Central memory CD4-positive, alpha-beta T cell (primary cell): ENCODE results near the gene SIK3.
A peak's percentile ranks its signal among the peaks of the same experiment; 100 is the strongest.

ENCODE experiments used
- DNase-seq: peaks from one replicate; pipeline ENCODE4 v3.0.0; 2022

SIK3 gene

DNA sequence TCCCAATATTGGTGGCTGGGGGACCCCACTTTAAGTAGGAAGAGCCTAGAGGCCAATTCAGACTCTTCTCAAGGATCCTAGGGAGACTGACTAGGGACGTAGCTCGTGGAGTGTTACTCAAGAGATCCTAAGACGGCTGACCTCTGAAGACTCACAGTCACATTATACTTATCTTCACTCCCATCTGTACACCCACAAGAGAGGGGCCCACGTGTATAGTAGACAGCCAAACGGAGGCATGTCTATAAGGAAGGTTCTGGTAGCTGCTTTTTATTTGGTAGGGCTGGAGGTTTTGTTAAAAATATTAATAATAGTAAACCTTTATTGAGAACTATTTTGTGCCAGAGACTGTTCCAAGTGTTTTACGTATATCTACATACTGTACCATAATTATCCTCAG, 237.9 kb downstream of the SIK3 start:
- no peak for DNase-seq

DNA sequence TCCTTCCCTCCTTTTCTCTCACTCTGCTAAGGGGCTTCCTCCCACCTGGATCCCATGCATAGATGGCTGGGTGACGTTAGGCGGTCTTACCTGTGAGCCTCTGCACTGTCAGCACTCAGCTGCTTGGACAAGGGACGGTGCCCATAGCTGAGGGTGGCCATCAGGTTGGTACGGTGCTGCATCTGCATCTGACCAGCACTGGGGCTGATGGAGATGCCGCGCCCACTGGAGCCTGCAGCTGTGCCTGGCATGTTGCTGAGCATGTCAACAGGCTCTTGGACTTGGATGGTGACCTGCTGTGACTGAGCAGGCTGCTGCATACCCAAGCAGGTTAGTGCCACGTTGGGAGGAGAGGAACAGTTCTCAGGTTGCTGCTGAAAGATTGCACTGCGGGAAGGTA, 239.1 kb downstream of the SIK3 start:
- no peak for DNase-seq

DNA sequence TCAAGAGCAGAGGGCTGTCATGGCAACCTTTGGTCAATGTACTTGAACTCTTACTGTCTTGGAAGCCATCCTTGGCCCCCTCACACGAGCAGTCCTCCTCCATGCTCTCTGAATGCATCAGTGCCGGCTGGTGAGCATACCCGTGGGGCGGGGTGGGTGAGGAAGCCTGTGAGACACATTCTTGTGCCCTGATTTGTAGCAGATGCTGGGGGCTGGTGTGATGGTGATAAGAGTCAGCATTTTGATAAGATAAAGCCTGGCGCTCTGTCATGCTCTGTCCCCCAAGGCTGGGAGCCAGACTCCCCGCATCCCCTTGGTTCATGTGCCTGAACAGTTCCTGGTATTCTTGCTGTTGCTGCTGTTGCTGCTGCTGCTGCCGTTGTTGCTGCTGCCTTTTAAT, 240.3 kb downstream of the SIK3 start:
- DNase-seq, result no peak

DNA sequence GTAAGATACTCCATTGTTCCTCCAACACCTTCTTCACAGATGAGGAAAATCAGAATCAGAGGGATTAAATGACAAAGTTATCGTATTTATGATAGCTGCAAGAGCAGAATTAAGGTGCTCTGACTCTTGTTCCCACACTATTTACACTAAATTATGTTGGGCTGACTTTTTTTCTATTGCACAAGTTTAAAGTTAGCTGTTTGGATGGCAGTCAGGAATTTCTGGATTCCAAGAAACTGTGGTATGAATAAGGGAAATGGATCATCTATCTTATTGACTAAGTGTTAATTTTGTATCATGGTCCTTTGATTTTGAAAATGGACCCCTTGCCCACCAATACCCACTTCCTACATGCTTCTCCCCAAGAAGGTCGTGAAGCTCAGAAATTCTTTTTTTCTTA, 240.9 kb downstream of the SIK3 start:
- DNase-seq, result no peak

DNA sequence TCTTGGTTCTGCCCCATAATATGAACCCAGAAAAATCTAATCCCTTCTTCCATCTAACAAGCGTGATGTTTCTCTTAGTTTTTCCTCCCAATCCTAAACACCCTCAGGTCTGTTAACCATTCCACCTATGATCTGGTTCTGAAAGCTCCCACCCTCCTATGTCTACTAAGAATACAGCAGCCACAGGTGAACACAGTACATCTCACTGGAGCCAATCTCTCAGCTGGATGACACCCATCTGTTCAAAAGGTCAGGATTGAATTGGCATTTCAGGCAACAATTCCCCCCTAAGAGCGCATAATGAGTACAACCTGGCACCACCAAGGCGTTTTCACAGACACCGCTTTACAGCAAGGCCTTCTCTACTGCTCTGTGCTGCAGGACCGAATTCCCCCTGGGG, 241.8 kb downstream of the SIK3 start:
- DNase-seq, result no peak

DNA sequence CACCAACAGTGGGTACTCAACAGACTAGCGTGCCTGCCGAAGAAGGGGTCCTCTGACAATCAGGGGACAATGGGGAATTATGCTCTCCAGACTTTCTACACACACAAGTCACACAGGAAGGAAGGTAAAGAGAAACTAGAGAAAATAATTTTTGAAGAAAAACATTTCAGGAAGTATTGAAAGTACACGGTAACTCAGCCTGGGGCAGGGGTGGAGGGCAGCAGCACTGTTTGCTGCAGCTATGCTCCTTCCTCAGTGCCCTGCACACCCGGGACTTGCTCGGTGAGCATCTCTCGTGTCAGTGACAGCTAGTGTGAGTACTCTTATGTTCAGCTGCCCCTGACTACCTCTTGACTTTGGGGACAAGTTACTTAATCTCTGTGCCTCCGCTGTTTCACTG, 242.8 kb downstream of the SIK3 start:
- DNase-seq, result no peak

DNA sequence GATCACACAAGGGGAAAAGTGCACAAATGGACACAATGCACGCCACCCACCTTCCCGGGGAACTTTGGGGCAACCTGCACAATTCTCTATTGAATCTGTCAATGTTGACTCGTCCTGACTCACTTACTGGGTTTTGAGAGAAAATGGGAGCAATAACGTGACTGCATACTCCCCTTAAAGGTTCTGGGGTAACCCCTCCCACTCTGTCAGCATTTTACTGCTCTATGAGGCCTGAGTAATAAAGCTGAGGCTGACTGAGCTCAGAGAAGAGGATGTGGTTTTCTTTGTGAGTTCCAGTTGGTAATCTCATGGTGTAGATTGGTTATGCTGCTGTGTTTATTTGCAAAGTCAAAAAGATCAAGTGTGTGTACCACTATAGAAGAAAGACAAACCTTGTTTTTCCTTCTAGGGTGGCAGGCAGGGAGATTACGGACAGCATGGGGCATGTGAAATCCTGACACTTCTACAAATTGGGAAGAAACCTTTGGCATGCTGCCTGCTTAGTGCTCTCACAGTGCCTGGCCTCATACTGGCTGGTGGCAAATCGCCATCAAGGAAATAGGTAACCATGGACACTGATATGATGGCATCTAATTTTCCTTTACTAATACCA, 244.7 kb downstream of the SIK3 start:
- DNase-seq, result peak; percentile 86

DNA sequence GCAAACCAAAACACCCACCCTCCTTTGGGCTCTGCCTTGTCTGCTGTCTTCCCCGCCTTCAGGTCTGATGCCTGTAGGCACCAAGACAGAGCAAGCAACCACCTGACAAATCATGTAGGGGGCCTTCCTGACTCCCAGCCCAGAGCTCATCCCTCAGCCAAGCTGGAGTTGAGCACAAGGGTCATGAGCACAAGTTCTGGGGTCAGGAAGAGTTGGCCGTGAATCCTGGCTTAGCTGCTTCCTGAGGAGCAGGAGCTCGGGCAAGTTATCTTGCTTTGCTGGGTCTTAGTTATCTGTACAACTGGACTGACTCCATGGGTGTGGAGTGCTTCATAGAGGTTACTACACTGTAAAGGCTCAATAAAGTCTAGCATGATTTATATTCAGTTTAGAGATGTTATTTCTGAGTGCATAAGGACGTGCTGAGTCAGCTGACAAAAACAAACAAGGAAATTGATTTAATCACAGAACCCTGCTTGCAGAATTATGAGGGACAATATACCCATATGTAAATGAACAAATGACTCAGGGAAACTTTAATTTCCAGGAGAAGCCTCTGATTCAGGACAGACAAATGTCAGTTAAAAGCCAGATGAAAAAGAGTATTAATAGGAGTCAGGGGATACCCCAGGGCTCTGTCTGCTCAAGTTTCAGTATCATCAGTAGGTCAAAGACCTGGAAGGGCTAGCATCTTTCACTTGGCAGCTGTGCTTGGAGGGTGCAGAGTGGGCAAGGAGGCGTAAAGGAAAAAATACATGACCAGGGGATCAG, 245.8 kb downstream of the SIK3 start:
- no peak for DNase-seq

DNA sequence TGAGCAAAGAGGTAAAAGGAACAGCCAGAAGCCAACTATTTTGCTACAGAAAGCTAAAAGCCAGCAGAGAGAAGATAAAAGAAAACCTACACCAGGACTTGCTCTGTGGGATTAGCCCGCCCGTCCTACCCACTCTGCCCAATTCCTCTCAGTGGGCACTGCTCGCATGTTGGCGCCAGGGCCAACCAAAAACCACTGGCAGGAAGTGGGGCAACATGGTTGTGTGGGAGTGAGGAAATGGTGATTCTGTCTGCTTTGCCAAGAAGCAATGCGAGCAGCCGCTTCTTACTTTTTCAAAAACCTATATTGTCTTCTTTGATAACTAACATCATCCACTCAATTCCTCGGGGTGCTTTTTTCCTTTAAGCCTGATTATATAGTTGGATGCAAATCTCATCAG, 246.6 kb downstream of the SIK3 start:
- peak; percentile 55 for DNase-seq

DNA sequence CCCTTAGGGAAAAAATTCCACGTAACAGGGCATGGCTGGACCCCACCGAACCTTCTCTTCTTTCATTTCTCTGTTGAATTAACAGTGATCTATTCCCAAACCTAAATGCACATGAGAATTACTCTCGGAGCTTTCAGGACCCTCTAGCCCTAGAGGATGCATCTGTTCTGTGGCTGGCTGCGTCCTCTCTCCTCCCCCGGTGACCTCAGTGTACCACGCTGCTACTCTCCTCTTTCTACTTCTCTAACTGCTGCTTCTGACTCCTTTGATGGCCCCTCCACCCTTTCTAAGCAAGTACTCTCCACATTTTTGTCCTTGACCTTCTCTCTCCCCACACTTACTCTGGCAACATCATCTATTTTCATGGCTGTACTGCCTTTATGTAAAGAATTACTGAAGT, 248.7 kb downstream of the SIK3 start:
- no peak for DNase-seq

DNA sequence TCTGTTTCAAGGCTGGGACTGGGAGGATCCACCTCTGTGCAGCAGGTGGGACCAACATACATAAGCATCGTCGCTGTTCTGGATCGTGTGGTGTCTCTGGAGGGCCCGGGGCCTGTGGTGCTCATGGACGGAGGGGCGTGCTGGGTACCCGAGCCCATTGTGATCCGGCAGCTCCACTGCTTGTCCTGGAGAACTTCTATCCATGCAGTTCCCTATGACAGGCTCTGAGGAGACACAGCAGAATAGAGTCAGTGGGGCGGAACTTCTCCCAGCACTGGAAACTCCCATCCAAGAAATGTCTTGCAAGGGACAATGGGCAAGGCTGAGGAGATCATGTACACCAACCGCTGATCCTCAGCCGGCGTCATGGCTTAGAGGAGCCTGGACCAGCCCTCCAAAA, 249.2 kb downstream of the SIK3 start:
- DNase-seq, result no peak

DNA sequence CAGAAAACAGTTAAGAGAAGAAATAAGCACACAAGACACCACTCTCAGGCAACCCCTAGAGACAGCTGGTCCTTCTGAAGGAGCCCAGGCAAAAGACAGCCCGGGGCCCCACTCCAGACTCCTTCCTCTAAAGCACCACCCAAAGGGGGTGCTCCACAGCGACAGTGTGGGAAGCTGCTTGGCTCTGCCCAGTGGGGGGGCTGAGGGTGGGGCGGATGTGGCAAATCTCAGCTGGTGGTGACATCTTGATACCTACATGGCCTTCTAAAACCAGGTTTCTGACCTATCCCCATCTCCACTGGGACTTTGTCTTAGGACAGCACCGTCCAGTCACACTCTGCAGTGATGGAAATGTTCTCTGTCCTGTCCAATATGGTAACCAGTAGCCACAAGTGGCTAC, 250.6 kb downstream of the SIK3 start:
- no peak for DNase-seq

DNA sequence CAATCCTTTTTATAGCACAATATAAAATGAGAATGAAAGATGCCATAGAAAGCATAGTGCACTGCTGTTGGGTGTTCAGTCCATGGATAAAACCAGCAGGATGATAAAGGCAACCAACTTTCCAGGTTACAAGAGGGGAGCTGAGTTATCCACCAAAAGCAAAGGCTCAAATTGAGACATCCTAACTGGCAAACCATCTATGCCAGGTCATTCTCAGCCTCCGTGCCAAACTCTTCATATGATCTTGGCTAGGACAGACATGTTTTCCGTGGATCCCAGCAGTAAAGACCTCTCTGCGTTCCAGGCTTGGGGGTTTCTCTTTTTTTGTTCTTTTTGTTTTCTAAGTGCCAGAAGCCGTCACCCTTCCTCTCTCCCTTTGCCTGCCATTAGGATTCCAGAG, 253.5 kb downstream of the SIK3 start:
- DNase-seq, result no peak

DNA sequence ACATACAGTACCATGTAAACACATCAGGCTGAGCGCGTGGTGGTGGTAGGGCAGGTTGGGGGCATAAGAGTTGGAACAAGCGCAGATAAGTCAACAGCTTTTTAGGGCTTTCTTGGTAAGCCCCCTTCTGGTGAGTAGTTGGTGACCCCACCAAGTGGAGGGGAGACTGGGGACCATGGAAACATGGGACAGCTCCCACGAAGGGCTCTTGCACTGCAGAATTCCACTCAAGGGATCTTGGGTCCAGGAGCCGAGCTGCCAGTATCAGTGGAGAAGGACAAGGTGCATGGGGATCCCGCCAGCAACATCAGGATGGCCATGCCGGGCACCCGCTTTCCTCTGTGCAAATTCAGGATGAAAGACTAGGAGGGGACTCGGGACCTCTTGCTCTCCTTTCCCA, 254.6 kb downstream of the SIK3 start:
- no peak for DNase-seq

DNA sequence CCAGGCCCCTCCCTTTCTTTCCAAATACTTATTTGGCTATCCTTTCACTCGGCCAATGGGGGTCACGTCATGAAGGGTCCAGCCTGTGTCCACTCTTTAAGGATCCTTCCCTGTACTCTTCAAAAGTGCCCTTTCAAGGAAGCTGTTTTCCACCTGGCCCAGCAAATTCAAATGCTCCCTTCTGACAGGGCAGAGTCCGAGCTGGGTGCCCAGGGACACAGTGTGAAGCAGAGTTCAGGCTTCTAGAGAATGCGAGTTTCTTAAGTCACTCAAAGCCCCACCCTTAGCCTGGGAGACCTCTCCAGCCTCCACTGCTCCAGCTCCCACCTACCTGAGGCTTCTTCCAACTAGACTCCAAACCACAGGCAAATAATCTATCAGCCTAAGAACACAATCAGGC, 255.3 kb downstream of the SIK3 start:
- DNase-seq, result no peak

DNA sequence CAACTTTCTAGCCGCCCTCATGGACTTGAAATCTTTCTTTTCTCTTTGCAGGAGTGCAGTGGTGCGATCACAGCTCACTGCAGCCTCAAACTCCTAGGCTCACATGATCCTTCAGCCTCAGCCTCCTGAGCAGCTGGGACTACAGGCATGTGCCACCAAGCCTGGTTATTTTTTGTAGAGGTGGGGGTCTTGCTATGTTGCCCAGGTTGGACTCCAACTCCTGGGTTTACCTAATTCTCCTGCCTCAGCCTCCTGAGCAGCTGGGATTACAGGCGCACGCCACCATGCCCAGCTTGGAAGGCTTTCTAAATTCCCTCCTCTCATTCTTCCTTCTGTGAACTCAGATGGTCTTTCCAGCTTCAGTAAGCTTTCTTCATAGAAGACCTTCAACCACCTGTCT, 256.1 kb downstream of the SIK3 start:
- DNase-seq, result no peak

DNA sequence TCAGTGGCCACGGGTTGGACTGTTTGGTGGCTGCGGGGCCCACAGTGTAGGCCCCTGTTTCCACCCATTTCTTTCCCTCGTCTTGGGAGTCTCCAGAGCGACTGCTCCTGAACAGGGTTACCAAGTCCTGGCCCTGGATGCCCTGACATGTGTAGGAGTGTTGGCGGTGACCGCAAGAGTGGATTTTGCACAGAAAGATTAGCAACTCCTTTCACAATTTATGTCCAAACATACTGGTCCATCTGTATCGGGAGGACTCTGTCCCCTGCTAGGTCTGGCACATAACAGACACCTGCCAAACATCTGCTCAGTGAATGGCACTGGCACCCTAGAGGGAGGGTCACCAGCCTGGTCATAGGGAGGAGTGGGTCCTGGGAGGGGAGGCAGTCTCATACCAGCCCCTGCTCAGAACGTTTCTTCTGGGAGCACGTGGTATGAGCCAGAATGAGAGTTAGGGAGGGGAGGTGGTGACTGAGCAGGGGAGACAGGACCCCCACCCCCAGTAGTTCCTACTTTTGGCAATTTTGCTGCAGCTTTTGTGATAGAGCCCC, 257.4 kb downstream of the SIK3 start:
- DNase-seq, result no peak

DNA sequence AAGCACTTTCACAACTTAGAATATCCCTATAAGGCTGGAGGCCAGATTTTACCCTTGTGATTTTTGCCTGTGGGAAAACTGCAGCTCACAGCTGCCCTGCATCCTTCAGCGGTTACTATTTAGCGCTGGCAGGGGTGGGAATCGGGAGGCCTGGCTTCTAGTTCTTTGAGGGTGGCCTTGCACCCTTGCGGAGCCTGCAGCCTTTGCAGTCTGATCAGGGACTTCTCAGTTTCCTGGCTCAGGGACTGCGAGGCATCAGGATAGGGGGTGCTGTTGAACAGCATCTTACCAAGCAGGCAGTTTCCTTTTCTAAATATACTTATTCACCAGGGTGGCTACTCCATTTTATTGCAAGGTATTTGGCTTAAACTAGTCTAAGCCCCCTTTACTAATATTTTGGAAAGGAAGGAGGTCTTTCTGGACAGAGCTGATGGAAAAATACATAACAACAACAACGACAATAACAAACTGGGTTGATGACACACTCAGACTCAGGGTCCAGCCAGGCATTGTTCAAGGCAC, 257.9 kb downstream of the SIK3 start:
- no peak for DNase-seq

DNA sequence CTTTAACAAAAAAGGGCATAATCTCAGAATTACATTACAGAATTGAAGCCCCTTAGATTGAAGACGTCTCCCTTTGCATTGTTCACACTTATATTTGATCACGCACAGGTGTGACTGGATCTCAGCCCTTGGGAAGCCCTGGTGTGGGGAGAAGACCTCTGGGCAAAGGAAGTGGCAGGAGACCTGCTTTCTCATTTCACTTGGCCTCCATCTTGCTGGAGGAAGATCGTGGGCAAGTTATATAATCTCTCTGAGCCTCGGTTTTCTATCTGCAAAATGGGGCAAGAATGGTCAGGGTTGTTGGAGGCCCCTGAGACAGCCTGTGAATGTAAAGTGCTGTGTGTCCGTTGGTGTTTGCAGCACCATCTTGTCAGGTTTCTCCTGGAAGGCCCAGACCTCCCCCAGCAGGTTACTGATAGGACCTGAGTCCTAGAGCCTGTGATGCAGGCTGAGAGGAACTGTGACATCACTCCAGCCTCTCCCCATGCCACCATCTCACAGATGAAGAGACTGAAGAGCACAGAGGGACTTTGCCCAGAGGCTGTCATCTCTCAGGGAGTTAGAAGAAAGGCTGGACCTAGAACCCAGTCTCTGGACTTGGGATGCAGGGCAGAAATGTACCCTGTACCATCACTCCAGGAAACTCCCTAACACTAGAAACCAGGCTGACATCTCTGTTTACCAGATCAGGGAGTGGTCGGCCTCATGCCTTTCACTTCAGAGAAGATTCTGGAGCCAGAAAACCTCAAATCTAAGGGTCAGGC, 259.7 kb downstream of the SIK3 start:
- DNase-seq, result no peak

DNA sequence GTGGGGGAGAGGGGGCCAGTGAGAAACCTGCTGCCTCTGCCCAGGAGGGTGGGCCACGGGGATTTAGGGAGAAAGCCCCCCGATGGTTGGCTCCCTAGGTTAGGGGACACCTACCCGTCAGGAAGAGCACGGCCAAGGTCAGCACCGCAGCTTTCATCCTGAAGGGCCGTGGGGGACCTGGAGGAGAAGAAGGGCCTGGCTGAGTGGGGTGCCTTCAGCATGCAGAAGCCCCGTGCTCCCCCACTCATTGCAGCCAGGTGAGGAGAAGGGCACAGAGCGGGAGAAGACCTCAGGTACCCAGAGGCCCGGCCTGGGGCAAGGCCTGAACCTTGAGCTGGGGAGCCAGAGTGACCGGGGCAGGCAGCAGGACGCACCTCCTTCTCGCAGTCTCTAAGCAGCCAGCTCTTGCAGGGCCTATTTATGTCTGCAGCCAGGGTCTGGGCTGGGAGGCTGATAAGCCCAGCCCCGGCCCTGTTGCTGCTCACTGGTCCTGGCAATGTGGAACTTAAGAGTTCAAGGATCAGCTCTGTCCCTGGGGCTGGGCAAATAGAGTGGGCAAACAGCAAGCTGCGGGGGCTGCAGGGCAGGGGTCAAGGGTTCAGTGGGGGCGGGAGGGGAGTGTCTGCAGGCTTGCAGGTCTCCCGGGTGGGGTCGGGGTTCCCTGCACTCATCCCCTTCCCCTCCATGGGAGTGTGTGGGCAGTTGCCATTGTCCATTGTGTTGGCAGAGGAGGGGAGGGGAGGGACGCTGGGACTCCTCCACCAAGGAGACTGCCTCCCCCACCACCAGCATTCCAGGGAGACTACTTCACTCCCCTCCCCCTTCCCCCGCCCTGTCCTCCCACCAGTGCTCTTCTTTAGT, 260.8 kb downstream of the SIK3 start, which contains the start of gene APOA1:
Gene APOA1 (minus strand): TSS at position 392 of the 861 bp plus-strand sequence. CDS start 235 bp downstream, at position 157.
- no peak for DNase-seq

DNA sequence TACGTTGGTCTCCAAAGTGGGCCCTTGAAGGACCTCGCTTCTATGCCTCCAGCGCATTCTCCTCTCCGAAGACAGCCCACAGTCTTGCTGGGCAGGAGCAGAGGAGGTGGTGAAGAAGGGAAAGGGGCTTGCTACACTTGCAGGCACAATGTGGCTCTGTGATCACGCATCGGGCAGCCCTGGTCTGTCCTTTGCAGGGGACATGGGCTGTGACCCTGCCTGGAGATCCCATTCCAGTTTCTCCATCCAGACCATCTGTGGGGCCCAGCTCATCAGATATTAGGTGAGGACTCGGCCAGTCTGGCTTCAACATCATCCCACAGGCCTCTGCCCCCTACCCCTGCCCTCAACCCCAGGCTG, 261.6 kb downstream of the SIK3 start:
- DNase-seq, result no peak
